Kidney epithelial cell (primary cell): ENCODE data around the gene C5orf58. TPM values are rescaled to one million over a fixed set of nuclear protein-coding genes. Genes with fewer than 3 reads are reported as not detected.

Experiments used
- DNase-seq: peaks from one replicate; pipeline ENCODE4 v3.0.0-alpha.2; 2010; ENCODE audit warnings: low read depth
- H3K27me3 ChIP-seq: 2 replicates; pipeline ENCODE4 v1.6.0; 2011; ENCODE audit warnings: low read length; ENCODE audit not compliant: control insufficient read depth, insufficient read depth
- H3K36me3 ChIP-seq: 2 replicates; pipeline ENCODE4 v1.5.1; 2011; ENCODE audit warnings: low read length; ENCODE audit not compliant: control insufficient read depth, insufficient read depth
- H3K4me3 ChIP-seq: 2 replicates; pipeline ENCODE4 v1.5.1; 2011; ENCODE audit warnings: low read depth, mild to moderate bottlenecking, control low read depth, low read length
- total RNA-seq: library from RNA; depleted of rRNA; stranded (reverse); fragments of >200 nt; gene quantifications from 2 replicates; pipeline ENCODE4 v1.2.3, GENCODE V29; 2015
- TF ChIP-seq, protein P1 (sequence below): IDR thresholded peaks from 2 replicates; pipeline ENCODE4 v1.5.1; 2011; ENCODE audit warnings: mild to moderate bottlenecking, moderate library complexity, low read length, control low read depth, inconsistent platforms; ENCODE audit not compliant: insufficient read depth, poor library complexity, severe bottlenecking

Gene C5orf58
- total RNA-seq, 1 donor from 2014 or later, result not detected

DNA sequence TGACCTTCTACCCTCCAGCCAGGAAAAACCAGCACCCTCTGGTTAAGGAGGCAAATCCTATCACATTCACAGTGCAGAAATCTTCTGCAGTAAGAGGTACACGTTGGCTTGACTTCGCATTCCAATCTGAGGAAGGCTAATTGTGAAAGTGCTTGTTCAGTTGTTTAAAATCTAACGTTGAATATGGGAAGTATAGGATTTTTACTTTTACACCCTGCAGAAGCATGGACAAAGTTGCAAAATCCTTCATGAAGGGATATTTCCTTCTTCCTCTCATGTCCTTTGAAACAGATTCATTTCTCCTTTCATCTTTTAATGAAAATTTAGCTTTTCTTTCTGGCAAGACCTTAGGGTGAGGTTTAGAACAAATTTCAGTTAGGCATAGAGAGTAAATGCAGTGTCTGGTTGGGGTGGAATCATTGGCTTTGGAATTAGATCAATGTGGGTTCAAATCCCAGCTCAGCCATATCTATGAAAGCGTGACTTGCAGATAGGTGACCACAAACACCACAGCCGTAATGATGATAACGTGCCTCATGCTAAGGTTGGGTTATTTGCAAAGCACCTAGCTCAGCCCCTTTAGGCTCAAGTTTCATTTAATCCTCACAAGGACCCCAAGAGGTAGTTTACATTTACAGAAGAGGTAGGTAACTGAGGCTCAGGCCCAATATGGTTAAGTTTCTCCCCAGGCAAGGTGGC is 42.2 kb upstream of the C5orf58 start:
- no peak overlapping the region for H3K4me3 ChIP-seq
- TF ChIP-seq, protein P1, sequence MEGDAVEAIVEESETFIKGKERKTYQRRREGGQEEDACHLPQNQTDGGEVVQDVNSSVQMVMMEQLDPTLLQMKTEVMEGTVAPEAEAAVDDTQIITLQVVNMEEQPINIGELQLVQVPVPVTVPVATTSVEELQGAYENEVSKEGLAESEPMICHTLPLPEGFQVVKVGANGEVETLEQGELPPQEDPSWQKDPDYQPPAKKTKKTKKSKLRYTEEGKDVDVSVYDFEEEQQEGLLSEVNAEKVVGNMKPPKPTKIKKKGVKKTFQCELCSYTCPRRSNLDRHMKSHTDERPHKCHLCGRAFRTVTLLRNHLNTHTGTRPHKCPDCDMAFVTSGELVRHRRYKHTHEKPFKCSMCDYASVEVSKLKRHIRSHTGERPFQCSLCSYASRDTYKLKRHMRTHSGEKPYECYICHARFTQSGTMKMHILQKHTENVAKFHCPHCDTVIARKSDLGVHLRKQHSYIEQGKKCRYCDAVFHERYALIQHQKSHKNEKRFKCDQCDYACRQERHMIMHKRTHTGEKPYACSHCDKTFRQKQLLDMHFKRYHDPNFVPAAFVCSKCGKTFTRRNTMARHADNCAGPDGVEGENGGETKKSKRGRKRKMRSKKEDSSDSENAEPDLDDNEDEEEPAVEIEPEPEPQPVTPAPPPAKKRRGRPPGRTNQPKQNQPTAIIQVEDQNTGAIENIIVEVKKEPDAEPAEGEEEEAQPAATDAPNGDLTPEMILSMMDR, result no peak
- no peaks in the 10 kb centered on the region for H3K36me3 ChIP-seq
- DNase-seq, result no peak
- no peaks in the 10 kb centered on the region for H3K27me3 ChIP-seq

- TF ChIP-seq, protein P1, result no peak
- no peak for DNase-seq
- H3K4me3 ChIP-seq, result no peak overlapping the region
Observed at GRCh38 chr5:170192829-170193228, 40.0 kb upstream of the C5orf58 start.

DNA sequence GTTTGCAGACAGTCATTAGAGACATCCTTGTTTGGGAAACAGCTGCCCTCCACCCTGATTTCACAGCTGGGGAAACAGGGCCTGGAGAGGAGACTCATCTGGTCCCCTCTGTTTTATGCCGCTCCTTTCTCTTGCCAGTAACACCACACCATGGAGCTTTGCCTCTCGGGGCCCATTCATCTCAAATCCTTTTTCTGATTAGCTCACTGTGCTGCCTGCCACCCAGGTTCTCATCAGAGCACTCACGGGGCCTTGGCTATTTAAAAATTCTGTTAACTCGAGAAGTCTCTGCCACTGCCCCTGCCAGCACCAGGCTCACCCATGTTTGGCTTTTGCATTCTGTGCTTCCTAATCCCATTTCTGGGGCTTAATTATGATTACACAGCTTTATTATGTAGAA is 36.8 kb upstream of the C5orf58 start:
- no peaks in the 10 kb centered on the region for H3K36me3 ChIP-seq
- no peak for DNase-seq
- no peaks in the 10 kb centered on the region for H3K27me3 ChIP-seq
- H3K4me3 ChIP-seq, result no peak overlapping the region
- TF ChIP-seq, protein P1, result no peak

More at GRCh38 chr5:170192829-170193228, 40.0 kb upstream of the C5orf58 start:
- Histone ChIP-seq H3K27me3 (no peaks in the 10 kb centered on the region), H3K36me3 (no peaks in the 10 kb centered on the region)

DNA sequence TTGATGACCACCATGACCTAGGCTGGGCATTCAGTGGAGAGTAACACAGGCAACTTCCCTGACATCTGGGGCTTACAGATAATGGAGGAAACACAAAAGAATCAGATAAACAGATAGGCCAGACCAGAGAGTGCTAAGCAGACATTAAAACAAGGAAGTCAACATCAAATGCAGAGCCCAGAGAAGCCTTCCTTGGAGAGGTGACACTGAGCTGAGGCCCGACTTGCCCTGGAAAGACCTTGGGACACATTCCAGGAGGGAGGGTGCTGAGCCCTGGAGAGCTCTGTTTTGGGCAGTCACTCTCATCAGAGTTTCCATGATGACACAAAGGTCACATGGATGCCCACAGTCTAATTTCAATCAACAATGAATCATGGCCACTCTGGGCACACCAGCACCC is 31.9 kb upstream of the C5orf58 start:
- Histone ChIP-seq H3K36me3 (no peaks in the 10 kb centered on the region), H3K27me3 (no peaks in the 10 kb centered on the region), H3K4me3 (no peak overlapping the region)
- no peak for DNase-seq
- TF ChIP-seq, protein P1, result no peak

DNA sequence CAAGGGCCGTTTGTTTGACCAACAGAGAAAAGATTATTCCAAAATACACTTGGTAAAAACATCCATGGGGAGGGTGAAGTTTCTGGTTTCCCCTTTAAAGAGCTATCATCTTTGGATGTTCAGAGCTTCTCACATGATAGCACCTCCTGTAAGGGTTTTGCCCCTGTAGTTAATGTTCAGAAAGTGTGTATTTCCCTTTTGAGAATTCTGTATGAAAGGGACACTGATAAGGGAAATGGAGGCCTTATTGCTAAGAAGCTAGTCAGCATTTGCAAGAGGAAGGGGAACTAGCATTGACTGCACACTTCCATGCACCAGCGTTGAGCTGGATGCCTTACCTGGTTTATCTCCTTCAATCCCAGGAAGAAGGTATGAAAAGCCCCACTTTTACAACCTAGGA is 31.5 kb upstream of the C5orf58 start:
- TF ChIP-seq, protein P1, result no peak
- no peaks in the 10 kb centered on the region for H3K36me3 ChIP-seq
- DNase-seq, result no peak

GRCh38 chr5:170202117-170202516 is 30.7 kb upstream of the C5orf58 start:
- H3K4me3 ChIP-seq, result no peak overlapping the region
- no peaks in the 10 kb centered on the region for H3K27me3 ChIP-seq
- H3K36me3 ChIP-seq, result no peaks in the 10 kb centered on the region
- TF ChIP-seq, protein P1, result no peak
- DNase-seq, result no peak

More for the DNA sequence above, 31.5 kb upstream of the C5orf58 start:
- Histone ChIP-seq H3K27me3 (no peaks in the 10 kb centered on the region), H3K4me3 (no peak overlapping the region)
